ENCODE measurements around the gene LATS2.

DNA sequence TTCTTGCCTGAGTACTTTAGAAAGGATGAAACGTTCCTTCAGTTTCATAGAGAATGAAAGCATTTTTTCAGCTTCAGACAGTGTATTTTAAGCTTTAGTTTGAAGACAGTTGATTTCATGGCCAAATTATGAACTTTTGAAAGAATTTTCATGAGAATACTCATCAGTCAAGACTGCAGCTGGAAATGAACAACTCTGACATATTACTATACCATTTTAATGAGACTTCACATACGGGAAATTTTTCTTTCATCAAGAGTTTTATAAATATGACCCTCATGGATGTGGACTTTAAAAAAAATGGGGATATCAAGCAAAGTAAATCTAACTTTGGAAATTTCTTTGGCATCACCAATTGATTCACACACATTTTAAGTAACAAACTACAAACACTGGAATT, 6.4 kb downstream of the LATS2 start:
- TF ChIP-seq BCL11A (tag by site-specific recombination; IDR thresholded peaks at IDR 0.05; ENCODE audit: low read depth) (no peak), YY1 (tag by site-specific recombination; IDR thresholded peaks at IDR 0.05) (no peak), OSR2 (tag by site-specific recombination; IDR thresholded peaks at IDR 0.05) (no peak), ZNF133 (tag by site-specific recombination; IDR thresholded peaks at IDR 0.05) (no peak), ZNF341 (tag by site-specific recombination; IDR thresholded peaks at IDR 0.05; ENCODE audit: low read depth) (no peak), ZNF623 (tag by site-specific recombination; IDR thresholded peaks at IDR 0.05) (no peak), ZNF266 (tag by site-specific recombination; IDR thresholded peaks at IDR 0.05; ENCODE audit: low read depth) (no peak), ZBTB1 (tag by site-specific recombination; IDR thresholded peaks at IDR 0.05) (no peak), ZNF23 (tag by site-specific recombination; IDR thresholded peaks at IDR 0.05; ENCODE audit: borderline replicate concordance) (no peak)
- TF ChIP-seq, protein P1, sequence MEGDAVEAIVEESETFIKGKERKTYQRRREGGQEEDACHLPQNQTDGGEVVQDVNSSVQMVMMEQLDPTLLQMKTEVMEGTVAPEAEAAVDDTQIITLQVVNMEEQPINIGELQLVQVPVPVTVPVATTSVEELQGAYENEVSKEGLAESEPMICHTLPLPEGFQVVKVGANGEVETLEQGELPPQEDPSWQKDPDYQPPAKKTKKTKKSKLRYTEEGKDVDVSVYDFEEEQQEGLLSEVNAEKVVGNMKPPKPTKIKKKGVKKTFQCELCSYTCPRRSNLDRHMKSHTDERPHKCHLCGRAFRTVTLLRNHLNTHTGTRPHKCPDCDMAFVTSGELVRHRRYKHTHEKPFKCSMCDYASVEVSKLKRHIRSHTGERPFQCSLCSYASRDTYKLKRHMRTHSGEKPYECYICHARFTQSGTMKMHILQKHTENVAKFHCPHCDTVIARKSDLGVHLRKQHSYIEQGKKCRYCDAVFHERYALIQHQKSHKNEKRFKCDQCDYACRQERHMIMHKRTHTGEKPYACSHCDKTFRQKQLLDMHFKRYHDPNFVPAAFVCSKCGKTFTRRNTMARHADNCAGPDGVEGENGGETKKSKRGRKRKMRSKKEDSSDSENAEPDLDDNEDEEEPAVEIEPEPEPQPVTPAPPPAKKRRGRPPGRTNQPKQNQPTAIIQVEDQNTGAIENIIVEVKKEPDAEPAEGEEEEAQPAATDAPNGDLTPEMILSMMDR (tag by site-specific recombination; IDR thresholded peaks at IDR 0.05) = no peak
- TF ChIP-seq, protein P2, sequence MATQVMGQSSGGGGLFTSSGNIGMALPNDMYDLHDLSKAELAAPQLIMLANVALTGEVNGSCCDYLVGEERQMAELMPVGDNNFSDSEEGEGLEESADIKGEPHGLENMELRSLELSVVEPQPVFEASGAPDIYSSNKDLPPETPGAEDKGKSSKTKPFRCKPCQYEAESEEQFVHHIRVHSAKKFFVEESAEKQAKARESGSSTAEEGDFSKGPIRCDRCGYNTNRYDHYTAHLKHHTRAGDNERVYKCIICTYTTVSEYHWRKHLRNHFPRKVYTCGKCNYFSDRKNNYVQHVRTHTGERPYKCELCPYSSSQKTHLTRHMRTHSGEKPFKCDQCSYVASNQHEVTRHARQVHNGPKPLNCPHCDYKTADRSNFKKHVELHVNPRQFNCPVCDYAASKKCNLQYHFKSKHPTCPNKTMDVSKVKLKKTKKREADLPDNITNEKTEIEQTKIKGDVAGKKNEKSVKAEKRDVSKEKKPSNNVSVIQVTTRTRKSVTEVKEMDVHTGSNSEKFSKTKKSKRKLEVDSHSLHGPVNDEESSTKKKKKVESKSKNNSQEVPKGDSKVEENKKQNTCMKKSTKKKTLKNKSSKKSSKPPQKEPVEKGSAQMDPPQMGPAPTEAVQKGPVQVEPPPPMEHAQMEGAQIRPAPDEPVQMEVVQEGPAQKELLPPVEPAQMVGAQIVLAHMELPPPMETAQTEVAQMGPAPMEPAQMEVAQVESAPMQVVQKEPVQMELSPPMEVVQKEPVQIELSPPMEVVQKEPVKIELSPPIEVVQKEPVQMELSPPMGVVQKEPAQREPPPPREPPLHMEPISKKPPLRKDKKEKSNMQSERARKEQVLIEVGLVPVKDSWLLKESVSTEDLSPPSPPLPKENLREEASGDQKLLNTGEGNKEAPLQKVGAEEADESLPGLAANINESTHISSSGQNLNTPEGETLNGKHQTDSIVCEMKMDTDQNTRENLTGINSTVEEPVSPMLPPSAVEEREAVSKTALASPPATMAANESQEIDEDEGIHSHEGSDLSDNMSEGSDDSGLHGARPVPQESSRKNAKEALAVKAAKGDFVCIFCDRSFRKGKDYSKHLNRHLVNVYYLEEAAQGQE (tag by site-specific recombination; IDR thresholded peaks at IDR 0.05) = no peak
- TF ChIP-seq, protein P3, sequence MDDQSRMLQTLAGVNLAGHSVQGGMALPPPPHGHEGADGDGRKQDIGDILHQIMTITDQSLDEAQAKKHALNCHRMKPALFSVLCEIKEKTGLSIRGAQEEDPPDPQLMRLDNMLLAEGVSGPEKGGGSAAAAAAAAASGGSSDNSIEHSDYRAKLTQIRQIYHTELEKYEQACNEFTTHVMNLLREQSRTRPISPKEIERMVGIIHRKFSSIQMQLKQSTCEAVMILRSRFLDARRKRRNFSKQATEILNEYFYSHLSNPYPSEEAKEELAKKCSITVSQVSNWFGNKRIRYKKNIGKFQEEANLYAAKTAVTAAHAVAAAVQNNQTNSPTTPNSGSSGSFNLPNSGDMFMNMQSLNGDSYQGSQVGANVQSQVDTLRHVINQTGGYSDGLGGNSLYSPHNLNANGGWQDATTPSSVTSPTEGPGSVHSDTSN (CRISPR knock-in tag; IDR thresholded peaks at IDR 0.05) = no peak

Measured in HEK293 (cell line).